K562 (cell line): ENCODE data around the gene RSPRY1. TPM values are rescaled to one million over a fixed set of nuclear protein-coding genes. Genes with fewer than 3 reads are reported as not detected.

Source experiments
- ATAC-seq: fragments of 200-7000 bp; cut with Tn5 transposase; 3 replicates; pipeline ENCODE4 v1.9.1; 2020; ENCODE audit warnings: moderate library complexity
- BruUV-seq: library from RNA; stranded (reverse); fragments of 400-500 nt; replicated peaks from 2 replicates; lab custom pipeline; 2021; lab: Mats Ljungman, UMichigan
- CTCF ChIA-PET: fragments of 300-600 bp; formaldehyde crosslinking; extraction: SDS; loops from one replicate; lab custom pipeline; 2021; ENCODE audit warnings: low intra/inter-chr PET ratio; lab: Yijun Ruan, JAX
- POLR2A ChIA-PET: fragments of 300-600, 350-650 bp; sonication (Branson Sonifier 250); formaldehyde crosslinking; extraction: SDS; loops from one replicate; lab custom pipeline; 2021; ENCODE audit warnings: antibody characterized with exemption, inconsistent platforms; lab: Yijun Ruan, JAX
- DNase-seq, 4 experiments: peaks; one replicate each; pipeline versions ENCODE4 v3.0.0 to v3.0.0-alpha.2; 2011 to 2018; ENCODE audit warnings: low spot score in 3 of 4, mixed read lengths in 3 of 4; ENCODE audit errors: extremely low read depth in 1 of 4
- FAIRE-seq: peaks from 2 replicates; lab custom pipeline; 2011; peaks lifted over from hg19 to GRCh38; lab: Jason Lieb, UNC
- H2AFZ ChIP-seq: 2 replicates; pipeline ENCODE4 v1.6.0; 2011; ENCODE audit warnings: low read depth, low read length, control low read depth, inconsistent platforms
- H3K27ac ChIP-seq: fragments of 200-600 bp; 3 replicates; pipeline ENCODE4 v1.8.0; 2011; ENCODE audit warnings: low read depth, mild to moderate bottlenecking, control low read depth, inconsistent platforms, low read length, moderate library complexity, mixed read lengths; ENCODE audit errors: extremely low read depth
- H3K27me3 ChIP-seq, 2 experiments: fragments of 300-600 bp in 1 of 2; 2 replicates in 1 of 2; 3 replicates in 1 of 2; pipeline versions ENCODE4 v1.6.0 to v1.8.0; 2011; ENCODE audit warnings: inconsistent platforms in 2 of 2, low read length in 2 of 2, mild to moderate bottlenecking in 1 of 2, mixed read lengths in 1 of 2, moderate library complexity in 1 of 2; ENCODE audit not compliant: control insufficient read depth in 2 of 2, insufficient read depth in 2 of 2
- H3K36me3 ChIP-seq: fragments of 300-600 bp; 3 replicates; pipeline ENCODE4 v1.8.0; 2011; ENCODE audit warnings: mild to moderate bottlenecking, low read length, inconsistent platforms; ENCODE audit not compliant: control insufficient read depth, insufficient read depth
- H3K4me1 ChIP-seq, 2 experiments: fragments of 200-600 bp in 1 of 2; replicated peaks in 1 of 2; 2 replicates in 1 of 2; 3 replicates in 1 of 2; pipeline versions ENCODE4 v1.5.1 to v1.8.0; 2011; ENCODE audit warnings: inconsistent platforms in 2 of 2, low read length in 2 of 2, mild to moderate bottlenecking in 1 of 2, mixed read lengths in 1 of 2, moderate library complexity in 1 of 2; ENCODE audit not compliant: control insufficient read depth in 2 of 2, insufficient read depth in 2 of 2
- H3K4me2 ChIP-seq: 2 replicates; pipeline ENCODE4 v1.6.1; 2011; ENCODE audit warnings: low read length, control low read depth, inconsistent platforms, mixed read lengths; ENCODE audit not compliant: insufficient read depth
- H3K4me3 ChIP-seq: fragments of 200-600 bp; sonication (generic), shearing (Covaris generic); 2 replicates; pipeline ENCODE4 v1.5.1; 2016; ENCODE audit warnings: control low read depth, inconsistent platforms
- H3K79me2 ChIP-seq: fragments of 200-600 bp; 3 replicates; pipeline ENCODE4 v1.8.0; 2011; ENCODE audit warnings: low read length, inconsistent platforms; ENCODE audit not compliant: control insufficient read depth, insufficient read depth
- H3K9ac ChIP-seq, 2 experiments: 2 replicates each; pipeline versions ENCODE4 v1.6.0 to v1.6.1; 2011; ENCODE audit warnings: low read depth in 2 of 2, low read length in 2 of 2, control low read depth in 1 of 2, inconsistent platforms in 1 of 2, mild to moderate bottlenecking in 1 of 2, mixed read lengths in 1 of 2; ENCODE audit not compliant: insufficient read depth in 1 of 2
- H3K9me1 ChIP-seq: one replicate; pipeline ENCODE4 v1.6.0; 2011; ENCODE audit warnings: inconsistent platforms, mild to moderate bottlenecking, low read length, moderate library complexity; ENCODE audit not compliant: control insufficient read depth, insufficient read depth
- H3K9me3 ChIP-seq: replicated peaks from 2 replicates; pipeline ENCODE4 v1.5.1; 2011; ENCODE audit warnings: low read depth, low read length, inconsistent platforms; ENCODE audit not compliant: control insufficient read depth, insufficient read depth
- H4K20me1 ChIP-seq: replicated peaks from 2 replicates; pipeline ENCODE4 v1.6.1; 2011; ENCODE audit warnings: low read length, inconsistent platforms, mixed read lengths; ENCODE audit not compliant: control insufficient read depth, insufficient read depth
- SNRNP70 ChIP-seq: fragments of 200-400 bp; formaldehyde crosslinking; optimal IDR thresholded peaks from 2 replicates; pipeline ENCODE3; 2017; ENCODE audit warnings: low read depth, low read length
- XRCC5 ChIP-seq: fragments of 200-400 bp; formaldehyde crosslinking; IDR thresholded peaks from 2 replicates; pipeline ENCODE4 v1.6.1; 2017; ENCODE audit warnings: low read depth, mild to moderate bottlenecking, low read length
- WGBS: fragments of 100-300 bp; shearing (Covaris generic); methylation state at CpG from one replicate; pipeline ENCODE4 v1.1.6; 2016; ENCODE audit warnings: low coverage, mixed read lengths; ENCODE audit not compliant: insufficient coverage; ENCODE audit errors: missing lambda C conversion rate; 5-methylcytosine and 5-hydroxymethylcytosine counted together
- in situ Hi-C: fragments of 300-500 bp; cut with MboI; formaldehyde crosslinking; loops from 4 replicates; pipeline ENCODE4 v1.15.0; 2018; ENCODE audit warnings: inconsistent platforms, mixed read lengths
- intact Hi-C: fragments of 100-400 bp; cut with micrococcal nuclease; formaldehyde crosslinking; loops from 2 replicates; pipeline ENCODE4 v1.14.2; 2022
- polyA plus RNA-seq, 8 experiments: library from polyadenylated mRNA; depleted of rRNA in 4 of 8; stranded (reverse) in 5 of 8; unstranded in 3 of 8; fragments of >200 nt; fragmentation: Nextera tagmentation in 2 of 8; fragmentation: Illumina TruSeq in 1 of 8; extraction: Ambion mirVana in 2 of 8; extraction: Trizol in 1 of 8; gene quantifications; 2 replicates each; pipeline versions ENCODE4 v1.2.1 to v1.2.3, GENCODE V29; 2011 to 2014; ENCODE audit warnings: inconsistent platforms in 1 of 8, missing spikeins in 1 of 8
- total RNA-seq, 7 experiments: library from RNA; depleted of rRNA in 6 of 7; stranded (reverse); fragments of >200 nt in 6 of 7; fragmentation: Illumina TruSeq in 2 of 7; extraction: Trizol in 2 of 7; gene quantifications; 2 replicates each; pipeline versions ENCODE4 v1.2.1 to v1.2.3, GENCODE V29; 2011 to 2021; ENCODE audit warnings: low replicate concordance in 1 of 7
- TF ChIP-seq, protein P1 (sequence below): fragments of 450-650 bp; formaldehyde crosslinking; IDR thresholded peaks from 2 replicates; pipeline ENCODE4 v1.4.0; 2022; ENCODE audit warnings: mild to moderate bottlenecking, moderate library complexity

RSPRY1 gene
- total and polyA plus RNA-seq, 9 of the 15 experiments (the other 6 are each of a cell fraction or from before 2014, with no cell fraction given): 10.2 to 27.8 (median 20.8) TPM

- TF ChIP-seq, protein P1, sequence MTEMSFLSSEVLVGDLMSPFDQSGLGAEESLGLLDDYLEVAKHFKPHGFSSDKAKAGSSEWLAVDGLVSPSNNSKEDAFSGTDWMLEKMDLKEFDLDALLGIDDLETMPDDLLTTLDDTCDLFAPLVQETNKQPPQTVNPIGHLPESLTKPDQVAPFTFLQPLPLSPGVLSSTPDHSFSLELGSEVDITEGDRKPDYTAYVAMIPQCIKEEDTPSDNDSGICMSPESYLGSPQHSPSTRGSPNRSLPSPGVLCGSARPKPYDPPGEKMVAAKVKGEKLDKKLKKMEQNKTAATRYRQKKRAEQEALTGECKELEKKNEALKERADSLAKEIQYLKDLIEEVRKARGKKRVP: no peak
These were observed 7.3 kb upstream of the RSPRY1 start (continued) for GRCh38 chr16:57178793-57179212.

GRCh38 chr16:57179215-57179828 lies 6.8 kb upstream of the RSPRY1 start:
- no peaks in the 10 kb centered on the region for H3K27me3 ChIP-seq
- in situ Hi-C loops: no loop called here
- no peak for DNase-seq
- TF ChIP-seq XRCC5 (no peak), SNRNP70 (no peak)
- no peak overlapping the region for H3K4me2 ChIP-seq
- ATAC-seq: no peak
- no peaks in the 10 kb centered on the region for H3K9me1 ChIP-seq
- no TSS peak for BruUV-seq
- H4K20me1 ChIP-seq: no peaks in the 10 kb centered on the region
- ChIA-PET CTCF (no interaction called here), POLR2A (interaction anchor here (1.3 kb wide), 2 partner anchors 17 to 18 kb away, joined by 4 read pairs; no protein-coding TSS in a partner anchor)
- WGBS: 88% methylated on average over 3 of the region's 3 CpGs
- H3K9me3 ChIP-seq: no peaks in the 10 kb centered on the region
- peaks cover 45% of the 10 kb centered on the region for H3K79me2 ChIP-seq
- H3K27ac ChIP-seq: no peak overlapping the region
- H3K4me1 ChIP-seq: no peaks in the 10 kb centered on the region; a peak in 1 of 5 replicates
- H3K9ac ChIP-seq: no peak overlapping the region
- H3K36me3 ChIP-seq: peaks cover 11% of the 10 kb centered on the region
- no peak overlapping the region for H3K4me3 ChIP-seq
- no peak for FAIRE-seq
- H2AFZ ChIP-seq: no peak overlapping the region
- intact Hi-C loops: no loop called here
